IPS DF 19.7 (cell line): ENCODE data around the gene ANGEL1.

Source experiments
- DNase-seq: peaks from one replicate; pipeline ENCODE4 v3.0.0-alpha.2; 2013; ENCODE audit warnings: low read depth, low spot score

Gene ANGEL1

DNA sequence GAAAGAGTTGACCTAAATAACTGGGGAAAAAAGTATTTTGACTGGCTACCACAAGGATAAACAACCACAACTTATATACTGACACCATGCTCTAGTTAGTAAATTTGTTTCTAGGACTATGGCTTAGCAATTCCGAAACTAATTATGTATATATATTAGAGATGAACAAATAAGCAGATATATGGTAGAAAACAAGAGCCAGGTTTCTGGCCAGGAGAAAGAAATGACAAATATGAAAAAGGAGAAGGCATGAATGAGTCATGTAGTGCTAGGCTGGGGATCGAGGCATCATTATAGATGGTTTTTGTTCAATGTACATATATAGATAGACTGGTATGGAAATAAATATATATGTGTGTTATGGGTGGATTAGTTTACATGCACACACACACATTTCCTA is 8.0 kb upstream of the ANGEL1 start:
- DNase-seq: no peak

DNA sequence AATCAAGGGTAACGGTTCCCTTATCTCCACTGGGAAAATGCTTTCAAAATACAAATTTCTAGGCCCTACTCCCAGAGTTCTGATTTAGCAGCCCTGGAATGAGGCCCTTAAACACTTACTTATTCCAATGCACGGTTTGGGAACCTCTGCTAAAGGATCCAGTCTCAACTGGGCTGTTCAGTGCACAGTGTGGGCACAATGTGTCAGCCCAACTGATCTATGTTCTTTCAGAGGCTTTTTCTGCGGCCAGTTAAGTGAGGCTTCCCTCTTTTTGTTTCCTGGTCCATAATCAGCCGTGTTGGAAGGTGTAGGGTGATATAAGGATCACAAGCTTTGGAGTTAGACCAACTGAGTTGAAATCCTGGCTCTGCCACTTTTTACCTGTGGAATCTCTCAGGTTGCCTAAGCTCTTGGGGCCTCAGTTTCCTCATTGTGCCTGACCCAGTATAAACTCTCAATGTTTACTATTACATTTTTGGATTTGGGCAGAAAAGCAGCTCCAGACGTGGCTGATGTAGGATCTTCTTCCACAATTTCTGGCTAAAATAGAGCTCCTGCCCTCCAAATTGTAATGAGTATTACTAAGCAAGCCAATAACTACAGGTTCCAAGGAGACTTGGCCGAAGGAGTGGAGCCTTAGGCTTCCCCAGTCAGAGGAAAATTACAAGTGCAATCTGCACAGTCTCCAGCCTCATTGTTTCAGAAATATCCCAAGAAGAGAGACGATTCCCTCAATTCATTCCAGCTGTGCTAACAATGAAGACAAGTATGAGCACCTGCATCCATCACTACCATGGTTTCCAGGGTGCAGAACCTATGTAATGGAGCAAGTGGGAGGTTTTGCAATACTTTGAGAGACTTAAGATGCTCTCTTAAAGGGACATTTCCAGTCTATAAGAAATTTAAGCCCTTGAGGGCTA is 2.3 kb upstream of the ANGEL1 start:
- no peak for DNase-seq

DNA sequence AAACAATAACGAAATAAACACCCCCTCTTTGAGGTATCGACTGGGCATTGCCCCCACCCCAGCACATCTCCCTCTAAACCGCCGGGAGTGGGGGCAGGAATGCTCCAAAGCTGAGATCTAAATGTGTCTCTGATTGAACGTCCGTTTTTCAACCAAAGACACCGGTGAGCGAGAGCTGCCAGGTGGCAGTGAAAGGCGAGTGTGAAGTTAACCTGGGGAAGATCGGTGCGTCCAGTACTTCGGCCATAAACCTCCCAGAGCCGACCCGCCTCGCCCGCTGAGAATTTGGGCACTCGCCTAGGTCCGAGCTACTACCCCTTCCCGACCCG is 625 bp downstream of the ANGEL1 start:
- DNase-seq: no peak

DNA sequence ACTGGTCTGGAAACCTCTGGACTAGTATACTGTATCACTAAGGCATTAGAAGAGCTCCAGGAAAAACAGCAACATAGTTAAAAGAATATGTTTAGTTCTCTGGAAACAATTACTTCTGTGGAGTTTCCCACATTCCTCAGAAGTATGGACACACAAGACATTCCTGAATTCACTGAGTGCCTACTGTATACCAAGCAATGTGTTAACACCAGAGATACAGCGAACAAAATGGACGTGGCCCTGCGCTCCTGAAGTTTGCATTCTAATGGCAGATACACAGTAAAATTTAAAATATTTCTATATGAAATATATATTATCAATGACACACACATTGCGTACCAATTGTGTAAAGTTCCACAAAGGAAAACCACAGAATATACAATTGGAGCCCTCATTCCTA is 1.1 kb downstream of the ANGEL1 start:
- DNase-seq: no peak

DNA sequence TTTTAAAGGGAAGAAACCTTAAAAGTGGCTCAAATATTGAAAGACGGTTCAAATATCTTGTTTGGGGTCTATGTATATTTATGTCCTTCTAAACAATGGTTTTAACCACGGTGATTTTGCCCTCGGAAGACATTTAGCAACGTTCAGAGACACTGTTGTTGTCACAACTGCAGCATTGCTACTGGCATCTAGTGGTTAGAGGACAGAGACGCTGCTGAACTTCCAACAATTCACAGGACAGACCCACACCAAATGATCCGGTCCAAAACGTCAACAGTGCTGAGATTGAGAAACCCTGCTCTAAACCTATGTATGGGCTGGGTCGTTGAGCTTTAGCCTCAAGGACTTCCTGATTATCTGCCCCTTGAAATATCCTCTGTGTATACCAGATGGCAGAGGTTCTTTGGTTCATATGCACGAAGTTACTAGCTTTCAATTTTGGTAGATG is 1.7 kb downstream of the ANGEL1 start:
- no peak for DNase-seq

DNA sequence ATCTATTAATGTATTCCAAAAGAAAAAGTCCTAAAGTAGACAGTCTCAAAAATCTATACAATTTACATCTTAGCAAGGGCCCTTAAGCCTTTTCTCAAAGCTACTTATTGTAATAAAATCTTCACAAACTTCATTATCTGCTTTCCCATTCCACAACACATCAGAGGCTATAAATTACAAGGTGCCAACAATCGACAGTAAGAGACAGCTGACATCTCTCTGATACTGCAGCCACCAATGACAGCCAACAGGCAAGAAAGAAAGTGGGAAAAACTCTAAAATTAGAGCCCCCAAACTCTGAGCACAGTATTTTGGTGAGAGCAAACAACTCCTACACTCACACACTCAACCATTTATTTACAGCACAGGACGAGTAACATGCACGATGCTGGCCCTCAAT is 2.2 kb downstream of the ANGEL1 start:
- no peak for DNase-seq

DNA sequence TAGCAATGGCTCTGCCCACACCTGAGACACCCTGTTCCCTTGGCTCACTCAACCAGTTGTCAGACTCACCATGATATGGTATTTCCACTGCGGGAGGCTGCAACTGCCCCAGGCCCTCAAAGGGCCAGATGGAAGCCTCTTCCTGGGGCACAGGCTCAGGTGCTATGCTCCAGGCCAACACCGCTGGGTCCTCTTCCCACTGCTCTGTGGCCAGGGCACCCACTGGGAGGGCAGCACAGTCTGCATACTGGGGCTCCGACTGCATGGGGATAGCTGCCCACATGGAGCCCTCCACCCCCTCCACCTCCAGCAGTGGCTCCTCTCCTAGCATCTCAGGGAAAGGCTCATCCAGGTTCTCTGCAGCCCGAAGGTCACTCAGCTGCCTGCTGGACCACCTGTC is 3.7 kb downstream of the ANGEL1 start:
- DNase-seq: no peak

DNA sequence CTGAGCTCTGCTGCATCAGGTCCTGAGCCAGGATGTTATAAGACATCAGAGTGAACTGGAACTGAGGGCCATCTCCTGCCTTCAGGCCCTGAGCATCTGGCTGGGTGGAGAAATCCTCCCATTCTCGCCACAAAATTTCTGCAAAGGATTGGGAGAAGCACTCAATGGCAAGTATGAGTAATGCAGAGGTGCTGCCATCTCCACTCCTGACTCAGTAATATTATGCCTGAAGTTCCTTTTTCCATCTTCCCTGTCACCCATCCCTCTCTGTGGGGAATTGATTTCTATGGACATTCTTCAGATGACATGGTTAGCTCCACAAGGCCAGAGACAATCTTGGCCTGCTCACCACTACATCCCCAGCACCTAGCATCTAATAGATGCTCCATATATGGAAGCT is 4.7 kb downstream of the ANGEL1 start:
- no peak for DNase-seq

DNA sequence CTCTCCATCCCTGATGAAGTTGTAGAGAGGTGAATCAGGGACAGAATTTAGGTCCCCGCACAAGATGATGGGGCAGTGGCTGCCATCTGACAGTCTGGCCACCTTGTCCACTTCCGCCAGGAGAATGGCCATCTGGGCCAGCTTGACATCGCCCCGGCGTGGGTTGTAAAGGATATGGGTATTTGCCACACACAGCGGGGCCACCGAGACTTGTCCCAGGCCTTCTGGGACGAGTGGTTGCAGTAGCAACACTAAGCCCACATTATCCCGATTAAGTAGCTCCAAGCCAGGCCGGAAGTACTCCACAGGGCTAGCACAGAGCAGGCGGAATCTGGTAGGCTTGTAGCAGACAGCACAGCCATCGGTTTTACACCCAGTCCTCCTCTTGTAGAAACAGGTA is 6.2 kb downstream of the ANGEL1 start:
- DNase-seq: no peak

DNA sequence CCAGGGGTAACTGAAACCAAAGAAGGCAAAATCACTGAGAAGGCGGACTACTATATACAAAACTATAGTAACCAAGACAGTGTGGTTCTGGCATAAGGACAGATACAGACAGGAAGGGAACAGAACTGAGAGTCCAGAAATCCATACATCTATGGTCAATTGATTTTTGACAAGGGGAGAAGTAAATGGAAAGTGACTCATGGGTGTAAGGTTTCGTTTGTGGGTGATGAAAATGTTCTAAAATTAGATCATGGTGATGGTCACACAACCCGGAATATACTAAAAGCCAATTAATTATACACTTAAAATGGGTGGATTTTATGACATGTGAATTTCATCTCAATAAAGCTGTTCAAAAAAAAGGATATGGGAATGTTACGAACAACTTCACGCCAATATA is 18.7 kb downstream of the ANGEL1 start:
- no peak for DNase-seq

DNA sequence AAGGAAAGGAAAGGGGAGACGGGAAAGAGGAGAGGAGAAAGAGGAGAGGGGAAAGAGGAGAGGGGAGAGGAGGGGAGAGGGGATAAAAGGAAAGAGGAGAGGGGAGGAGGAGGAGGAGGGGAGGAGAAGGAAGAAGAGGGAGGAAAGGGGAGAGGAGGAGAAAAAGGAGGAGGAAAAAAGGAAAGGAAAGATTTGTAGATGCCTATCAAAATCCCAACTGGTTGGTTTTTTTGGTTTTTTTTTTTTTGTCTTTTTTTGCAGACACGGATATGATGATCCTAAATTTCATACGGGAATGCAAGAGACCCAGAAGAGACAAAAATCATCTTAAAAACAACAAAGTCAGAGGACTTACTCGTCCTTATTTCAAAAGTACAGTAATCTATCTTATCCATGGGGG is 19.4 kb downstream of the ANGEL1 start:
- no peak for DNase-seq

DNA sequence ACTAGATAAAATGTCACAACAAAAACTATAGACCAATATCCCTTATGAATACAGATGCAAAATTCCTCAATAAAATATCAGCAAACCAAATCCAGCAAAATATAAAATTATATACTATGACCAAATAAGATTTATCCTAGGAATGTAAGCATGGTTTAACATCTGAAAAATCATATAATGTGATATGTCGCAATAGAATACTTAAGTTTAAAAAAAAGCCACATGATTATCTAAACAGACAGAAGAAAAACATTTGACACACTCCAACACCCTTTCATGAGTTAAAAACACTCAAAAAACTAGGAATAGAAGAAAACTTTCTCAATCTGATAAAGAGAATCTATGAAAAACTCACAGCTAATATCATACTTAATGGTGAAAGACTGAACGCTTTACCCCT is 20.3 kb downstream of the ANGEL1 start:
- DNase-seq: no peak

DNA sequence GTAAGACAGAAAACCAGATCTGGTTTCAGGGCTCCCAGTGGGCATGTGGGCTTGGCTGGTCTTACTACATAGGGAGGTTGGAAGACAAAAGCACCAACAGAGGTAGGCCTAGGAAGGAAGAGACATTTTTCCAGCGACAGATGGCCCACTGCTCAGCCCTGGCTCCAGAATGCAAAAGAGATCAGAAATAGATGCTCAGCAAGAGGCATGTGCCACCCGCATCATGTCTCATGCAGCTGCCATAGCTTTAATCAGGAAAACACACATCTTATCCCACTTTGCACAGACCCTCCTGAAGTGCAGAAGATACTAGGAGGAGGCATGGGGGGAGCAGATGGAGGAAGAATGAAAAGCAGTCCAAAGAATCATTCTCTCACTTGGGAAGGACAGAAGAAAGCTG is 26.1 kb downstream of the ANGEL1 start:
- no peak for DNase-seq

DNA sequence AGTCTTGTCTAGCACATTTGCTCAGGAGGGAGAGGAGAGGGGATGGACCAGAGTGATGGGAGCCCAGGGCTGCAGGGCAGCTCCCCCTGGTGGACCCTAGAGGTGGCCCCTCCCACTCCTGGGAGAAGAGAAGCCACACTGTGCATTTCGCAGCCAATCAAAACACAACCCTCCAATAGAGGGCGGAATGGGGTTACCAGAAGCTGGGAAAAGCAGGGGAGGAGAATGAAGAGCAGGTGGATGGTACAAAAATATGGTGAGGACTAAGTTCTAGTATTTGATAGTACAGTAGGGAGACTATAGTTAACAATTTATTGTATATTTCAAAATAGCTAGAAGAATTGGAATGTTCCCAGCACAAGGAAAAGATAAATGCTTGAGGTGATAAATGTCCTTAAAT is 27.8 kb downstream of the ANGEL1 start:
- peak; percentile 60 for DNase-seq

DNA sequence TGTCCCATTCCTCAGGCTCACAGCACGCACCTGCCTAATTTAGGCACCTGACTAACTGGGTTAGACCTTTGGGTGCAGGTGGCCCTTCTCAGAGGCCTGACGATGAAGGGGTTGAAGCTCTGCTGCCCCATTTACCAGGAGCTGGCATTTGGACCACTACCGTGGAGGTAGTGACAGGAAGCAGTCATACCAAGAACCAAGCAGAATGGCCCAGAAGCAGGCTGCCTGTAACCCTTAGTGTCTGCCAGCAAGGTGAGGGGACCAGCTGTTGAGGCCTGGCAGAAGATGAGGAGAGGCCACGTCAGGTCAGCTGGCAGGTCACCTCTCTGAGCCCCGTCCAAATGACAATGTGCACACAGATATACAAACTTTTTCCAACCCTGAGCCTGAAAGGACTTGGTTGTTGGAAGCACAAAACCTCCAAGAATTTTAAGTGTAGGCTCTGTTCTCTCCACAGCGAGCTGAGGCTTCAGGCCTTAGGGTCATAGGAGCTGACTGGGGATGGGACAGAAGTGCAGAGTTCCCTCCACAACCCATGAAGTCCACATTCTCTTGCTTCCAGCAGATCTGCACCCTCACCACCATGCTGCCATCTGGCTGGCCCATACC is 28.3 kb downstream of the ANGEL1 start:
- DNase-seq: no peak

DNA sequence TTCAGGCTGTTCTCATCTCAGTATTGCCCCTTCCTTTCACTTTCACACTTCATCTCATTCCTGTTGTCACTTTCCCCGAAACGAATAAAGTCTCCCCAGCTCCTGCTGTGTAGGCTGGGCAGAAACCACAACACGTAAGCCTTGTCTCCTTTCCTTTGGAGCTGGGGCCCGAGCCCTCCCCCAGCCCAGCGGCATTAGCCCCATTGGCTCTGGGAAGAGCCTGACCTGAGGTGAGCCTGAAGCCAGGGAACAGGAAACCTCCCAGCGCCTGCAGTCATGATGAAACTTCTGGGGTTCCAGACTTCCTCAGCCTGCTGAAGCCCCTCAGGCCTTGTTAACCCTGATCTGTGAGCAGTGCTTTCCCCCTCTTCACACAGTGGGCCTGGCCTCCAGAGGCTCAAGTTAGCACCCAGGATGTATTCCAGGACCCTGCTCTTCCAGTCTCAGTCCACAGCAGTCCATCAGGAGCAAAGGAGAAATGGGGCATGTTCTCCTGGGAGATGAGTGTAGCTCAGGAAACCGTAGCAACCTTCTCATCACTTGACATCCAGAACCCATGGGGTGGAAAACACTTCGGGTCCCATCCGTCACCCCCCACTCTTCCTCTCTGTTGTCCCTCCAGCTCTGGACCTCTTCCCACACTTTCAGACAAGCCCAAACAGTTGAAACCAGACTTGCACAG is 29.7 kb downstream of the ANGEL1 start:
- no peak for DNase-seq

DNA sequence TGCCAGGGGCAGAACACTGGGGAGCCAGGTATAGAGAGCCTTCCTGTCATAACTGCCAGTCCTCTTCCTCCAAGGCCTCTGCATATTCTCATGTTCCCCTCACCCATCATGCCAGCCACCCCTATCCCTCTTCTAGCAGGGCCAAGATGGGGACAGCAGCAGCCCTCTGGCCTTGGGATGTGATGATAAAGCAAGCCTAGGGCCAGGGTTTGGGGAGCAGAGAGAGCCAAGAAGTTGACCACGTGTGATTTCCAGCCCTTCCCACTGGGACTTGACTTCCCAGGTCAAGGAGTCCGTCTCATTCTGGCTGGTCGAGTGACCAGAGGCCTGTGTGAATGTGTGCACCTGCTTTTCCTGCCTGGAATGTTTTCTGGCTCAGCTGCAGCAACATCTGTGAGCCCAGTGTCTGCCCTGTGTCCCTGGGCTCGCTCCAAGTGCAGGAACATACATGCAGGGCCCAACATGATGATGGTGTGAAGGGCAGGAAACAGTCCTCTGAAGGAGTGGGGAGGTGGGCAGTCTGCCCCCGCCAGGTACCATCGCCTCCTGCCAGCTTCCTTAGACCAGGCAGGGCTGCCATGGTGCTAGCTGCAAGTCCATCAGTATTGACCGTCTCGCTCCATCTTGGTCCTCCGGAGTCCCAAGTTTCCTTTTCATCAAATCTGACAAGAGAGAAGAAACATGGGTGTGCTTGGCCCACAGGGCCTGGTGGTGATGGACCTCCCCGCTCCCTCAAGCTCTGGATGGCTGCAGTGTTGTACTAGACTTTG is 30.4 kb downstream of the ANGEL1 start:
- DNase-seq: no peak

DNA sequence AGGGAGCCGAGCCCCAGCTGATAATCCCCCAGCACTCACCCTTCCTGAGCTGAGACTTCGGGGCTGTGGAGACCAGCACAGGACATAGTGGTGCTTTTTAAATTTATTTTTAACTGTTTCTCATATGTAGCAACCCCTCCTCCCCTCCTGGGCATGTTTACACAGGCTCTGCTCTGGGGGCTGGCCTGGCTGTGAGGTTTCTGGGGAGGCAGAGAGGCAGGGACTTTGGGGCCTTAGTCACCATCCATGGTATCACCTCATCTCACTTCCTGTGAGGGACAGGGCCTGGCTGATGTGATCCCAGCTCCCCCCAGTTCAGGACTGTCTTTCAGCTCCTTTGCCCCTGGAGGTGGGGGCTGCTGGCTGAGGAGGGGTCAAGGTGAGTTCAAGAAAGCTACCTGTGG is 31.0 kb downstream of the ANGEL1 start:
- DNase-seq: no peak

DNA sequence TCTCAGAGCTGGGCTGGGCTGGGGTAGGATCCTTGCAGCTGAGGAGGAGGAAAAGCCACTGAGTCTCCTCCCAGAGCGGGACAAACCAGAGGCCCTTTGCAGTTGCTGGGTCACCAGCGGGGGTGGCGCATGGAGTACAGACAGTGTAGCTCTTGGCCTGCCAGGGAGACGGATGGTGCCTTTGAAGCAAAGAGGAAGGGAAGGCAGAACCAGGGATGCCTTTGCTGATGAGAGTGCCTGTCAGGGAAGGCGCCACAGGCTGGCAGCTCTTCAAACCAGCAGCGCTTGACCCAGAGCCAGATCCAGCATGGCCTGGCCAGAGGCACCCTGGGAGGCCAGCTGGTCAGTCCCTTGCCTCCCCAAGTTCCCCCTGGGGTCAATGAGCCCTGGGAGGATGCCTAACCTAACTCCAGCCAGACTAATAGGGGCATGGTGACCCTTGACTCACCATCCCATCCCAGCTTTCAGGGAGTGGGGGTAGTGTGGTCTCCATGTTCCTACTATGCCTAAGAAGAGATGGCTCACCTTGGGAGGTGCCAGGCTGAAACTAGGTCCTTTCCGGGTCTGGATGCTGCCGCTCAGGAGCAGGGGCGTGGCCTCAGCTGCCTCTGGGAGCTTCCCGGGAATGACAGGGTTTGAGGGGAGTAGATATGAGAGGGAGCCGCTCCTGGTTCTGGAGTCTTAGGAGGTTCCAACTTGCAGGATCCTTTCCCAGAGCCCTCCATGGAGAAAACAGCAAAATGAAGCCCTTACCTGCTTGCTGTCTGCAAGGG is 31.6 kb downstream of the ANGEL1 start:
- DNase-seq: no peak

DNA sequence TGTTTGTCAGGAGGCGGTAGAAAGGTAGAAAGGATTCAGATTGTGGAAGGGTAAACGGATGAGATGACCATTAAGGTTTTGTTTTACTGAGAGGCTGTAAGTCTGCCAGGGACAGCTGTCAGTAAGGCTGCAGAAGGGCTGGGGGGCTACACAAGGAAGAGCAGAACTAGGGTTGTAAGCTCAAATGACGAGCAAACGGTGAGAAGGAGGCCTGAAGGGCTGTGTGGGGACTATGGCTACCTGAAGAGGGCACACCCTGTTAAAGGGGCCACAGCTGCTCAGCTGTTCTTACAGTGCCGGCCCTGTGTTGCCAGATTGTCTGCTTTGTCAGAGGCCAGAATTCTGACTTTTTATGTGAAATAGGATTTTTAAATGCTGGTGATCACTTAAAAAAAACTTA is 32.3 kb downstream of the ANGEL1 start:
- DNase-seq: no peak

DNA sequence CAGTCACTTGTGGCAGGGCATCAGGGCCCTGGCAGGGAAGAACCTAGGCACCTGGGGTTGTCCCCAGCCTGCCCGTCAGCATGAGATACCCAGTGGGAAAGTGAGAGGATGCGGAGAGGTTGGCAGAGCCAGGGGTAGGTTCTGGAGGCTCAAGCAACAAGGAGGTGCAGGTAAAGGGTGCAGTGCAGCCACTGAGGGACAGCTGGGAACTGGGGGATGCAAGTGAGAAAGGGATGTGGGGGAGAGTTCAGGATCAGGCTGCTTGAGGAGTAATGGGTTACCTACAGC is 32.7 kb downstream of the ANGEL1 start:
- no peak for DNase-seq
